GM12874 (cell line): ENCODE results near the gene IL1B.

ENCODE experiments used
- TF ChIP-seq, protein P1 (sequence below): IDR thresholded peaks from 2 replicates; pipeline ENCODE4 v1.5.1; 2011; ENCODE audit warnings: low read depth, mild to moderate bottlenecking, control low read depth, low read length, moderate library complexity; ENCODE audit not compliant: insufficient read depth

Gene IL1B

DNA sequence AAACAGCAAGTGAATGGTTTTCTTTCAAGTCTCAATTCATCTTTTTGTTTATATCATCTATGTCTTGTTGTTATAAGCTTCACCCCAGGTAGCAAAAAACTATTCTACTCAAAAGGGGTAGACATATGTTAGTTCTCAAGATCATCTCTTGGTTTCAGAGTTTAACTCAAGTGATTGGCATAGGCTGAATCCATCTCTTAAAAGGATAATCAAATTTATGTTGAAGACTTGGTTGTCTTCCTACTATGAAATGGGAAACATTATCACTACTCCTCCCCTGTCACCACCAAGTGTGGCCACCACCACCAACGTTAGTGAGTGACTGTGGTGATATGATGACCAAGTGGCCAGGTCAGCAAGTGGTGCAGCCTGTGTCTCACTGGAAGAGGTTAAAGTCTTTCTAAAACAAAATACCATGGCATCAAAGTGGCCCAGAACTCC lies 1.5 kb downstream of the IL1B start:
- TF ChIP-seq, protein P1, sequence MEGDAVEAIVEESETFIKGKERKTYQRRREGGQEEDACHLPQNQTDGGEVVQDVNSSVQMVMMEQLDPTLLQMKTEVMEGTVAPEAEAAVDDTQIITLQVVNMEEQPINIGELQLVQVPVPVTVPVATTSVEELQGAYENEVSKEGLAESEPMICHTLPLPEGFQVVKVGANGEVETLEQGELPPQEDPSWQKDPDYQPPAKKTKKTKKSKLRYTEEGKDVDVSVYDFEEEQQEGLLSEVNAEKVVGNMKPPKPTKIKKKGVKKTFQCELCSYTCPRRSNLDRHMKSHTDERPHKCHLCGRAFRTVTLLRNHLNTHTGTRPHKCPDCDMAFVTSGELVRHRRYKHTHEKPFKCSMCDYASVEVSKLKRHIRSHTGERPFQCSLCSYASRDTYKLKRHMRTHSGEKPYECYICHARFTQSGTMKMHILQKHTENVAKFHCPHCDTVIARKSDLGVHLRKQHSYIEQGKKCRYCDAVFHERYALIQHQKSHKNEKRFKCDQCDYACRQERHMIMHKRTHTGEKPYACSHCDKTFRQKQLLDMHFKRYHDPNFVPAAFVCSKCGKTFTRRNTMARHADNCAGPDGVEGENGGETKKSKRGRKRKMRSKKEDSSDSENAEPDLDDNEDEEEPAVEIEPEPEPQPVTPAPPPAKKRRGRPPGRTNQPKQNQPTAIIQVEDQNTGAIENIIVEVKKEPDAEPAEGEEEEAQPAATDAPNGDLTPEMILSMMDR: no peak

DNA sequence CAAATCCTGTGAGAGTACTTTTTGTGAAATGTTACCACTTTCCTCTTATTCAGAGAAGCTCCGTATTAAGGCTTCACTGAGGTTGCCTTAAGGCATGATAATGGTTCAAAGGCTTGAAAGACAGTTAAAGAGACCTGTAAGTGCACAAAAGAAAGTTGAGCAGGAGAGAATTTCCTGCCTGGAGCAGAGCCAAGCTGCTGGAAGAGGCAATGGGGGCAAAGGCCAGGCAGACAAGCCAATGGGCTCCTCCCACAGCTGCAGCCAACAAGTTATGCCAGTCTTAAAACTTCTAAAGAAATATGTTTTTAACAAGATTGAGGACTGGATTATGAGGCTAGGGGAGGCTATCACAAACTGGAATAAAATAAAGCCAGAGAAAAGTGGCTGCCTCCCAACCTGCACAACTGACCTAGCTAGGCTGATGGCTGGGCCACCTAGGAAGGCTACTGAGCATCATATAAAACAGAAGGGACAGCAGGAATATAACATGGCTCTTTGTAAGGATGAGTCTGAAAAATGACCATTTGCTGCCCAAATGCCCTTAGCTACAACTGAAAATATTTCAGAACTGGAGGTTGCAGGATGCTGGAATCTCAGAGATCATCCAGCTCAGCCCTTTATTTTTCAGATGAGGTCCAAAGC lies 2.1 kb downstream of the IL1B start:
- TF ChIP-seq, protein P1: no peak

DNA sequence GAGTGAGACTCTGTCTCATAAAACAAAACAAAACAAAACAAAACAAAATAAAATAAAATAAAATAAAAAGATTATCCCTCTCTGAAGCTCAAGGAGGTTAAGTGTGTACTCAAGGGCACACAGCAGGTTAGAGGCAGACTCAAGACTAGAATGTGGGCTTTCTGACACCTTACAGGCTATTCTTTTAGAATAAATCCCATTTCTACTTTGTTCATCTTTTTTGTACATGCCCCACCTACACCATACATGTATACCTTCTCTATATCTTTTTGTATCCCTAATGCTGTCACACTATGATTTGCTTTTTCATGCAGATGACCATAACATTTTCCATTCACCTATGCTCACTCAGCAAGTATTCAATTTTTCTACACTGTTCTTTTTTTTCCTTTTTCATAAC lies 2.6 kb downstream of the IL1B start:
- TF ChIP-seq, protein P1: no peak

DNA sequence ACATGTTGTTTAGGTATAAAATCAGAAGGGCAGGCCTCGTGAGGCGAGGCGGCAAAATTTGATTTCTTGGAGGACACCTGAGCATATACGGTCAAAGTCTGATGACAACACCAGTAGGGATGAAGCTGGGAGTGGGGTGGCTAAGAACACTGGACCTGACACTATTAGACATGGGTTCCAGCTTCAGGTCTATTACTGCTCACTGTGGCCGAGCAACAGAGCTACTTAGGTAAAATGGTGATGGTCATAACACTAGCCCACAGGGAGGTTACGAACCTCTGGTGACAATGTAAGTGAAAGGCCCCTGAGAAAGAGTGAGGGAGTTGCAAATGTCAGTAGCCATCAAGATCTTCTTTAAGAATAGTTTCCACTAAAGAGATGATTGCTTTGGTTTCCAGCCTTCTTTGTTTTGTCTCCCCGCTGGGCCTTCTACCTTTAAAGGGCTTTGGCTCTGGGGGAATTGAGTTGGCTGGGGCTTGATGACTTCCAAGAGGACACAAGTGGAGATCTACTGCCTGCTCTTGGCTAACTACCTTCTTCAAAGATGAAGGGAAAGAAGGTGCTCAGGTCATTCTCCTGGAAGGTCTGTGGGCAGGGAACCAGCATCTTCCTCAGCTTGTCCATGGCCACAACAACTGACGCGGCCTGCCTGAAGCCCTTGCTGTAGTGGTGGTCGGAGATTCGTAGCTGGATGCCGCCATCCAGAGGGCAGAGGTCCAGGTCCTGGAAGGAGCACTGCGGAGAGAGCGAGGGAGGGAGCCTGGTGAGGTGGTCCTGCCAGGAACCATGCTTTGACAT lies 3.5 kb downstream of the IL1B start:
- TF ChIP-seq, protein P1: no peak

DNA sequence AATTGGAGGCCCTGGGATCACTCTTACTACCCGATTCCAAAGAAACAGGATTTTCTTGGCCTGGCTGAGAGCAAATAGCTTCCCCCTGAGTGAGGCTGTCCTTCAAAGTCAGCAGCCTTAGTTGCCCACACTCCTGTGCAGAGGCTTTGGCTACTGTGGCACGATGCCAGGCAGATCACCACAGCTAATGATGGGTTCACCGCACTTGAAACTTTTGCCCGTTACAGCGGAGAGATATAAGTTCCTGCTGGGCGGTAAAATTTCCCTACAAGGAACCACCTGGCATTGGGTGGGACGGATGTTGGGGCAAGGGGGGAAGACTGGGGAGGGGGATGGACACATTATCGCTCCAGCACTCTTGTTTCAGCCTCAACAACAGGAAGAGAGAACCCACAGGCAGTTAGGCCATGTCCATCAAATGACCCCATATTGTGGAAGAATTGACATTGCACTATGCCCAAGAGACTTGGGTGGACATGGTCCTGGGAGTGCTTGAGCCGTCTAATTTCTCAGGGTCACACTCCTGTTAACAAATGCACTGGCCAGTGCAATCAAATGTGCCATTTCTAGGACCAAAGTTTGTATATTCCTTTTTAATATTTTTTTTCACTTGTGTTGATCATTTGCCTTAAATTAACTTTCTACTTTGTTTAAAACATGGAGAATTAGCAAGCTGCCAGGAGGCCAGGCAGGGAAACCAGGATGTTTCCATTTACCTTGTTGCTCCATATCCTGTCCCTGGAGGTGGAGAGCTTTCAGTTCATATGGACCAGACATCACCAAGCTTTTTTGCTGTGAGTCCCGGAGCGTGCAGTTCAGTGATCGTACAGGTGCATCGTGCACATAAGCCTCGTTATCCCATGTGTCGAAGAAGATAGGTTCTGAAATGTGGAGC lies 4.4 kb downstream of the IL1B start:
- TF ChIP-seq, protein P1: no peak

DNA sequence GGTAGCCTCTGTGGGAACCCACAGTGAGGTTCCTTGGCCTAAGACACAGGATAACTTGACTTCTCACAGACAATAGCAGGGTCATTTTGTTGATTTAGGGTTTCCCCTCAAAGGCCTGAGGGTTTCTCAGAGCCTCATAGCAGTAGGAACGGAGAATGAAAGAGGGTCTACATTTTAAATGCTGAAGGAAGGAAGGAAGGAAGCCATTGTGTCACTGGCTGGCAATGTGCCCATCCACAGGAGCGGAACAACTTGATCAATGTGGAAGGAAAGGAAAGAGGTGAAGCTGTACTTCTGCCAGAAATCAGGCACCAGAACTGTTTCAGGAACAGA lies 5.1 kb downstream of the IL1B start:
- TF ChIP-seq, protein P1: no peak
